ENCODE measurements around the gene DGKG. TPM values are rescaled to one million over a fixed set of nuclear protein-coding genes. Genes with fewer than 3 reads are reported as not detected.

DGKG gene
- total RNA-seq, 1 experiment from 2014 or later: 15.0 TPM

- no peak for DNase-seq (ENCODE audit: low read depth)
- in situ Hi-C loops (cut with HindIII; ENCODE audit: low pct_unique_long_range_greater_than_20kb, low sequenced_read_pairs): no loop called here
Measured at GRCh38 chr3:186287711-186288110, 74.3 kb downstream of the DGKG start.

- DNase-seq (ENCODE audit: low read depth): no peak
- in situ Hi-C loops (cut with HindIII; ENCODE audit: low pct_unique_long_range_greater_than_20kb, low sequenced_read_pairs): no loop called here
Measured at GRCh38 chr3:186286114-186286513, 75.9 kb downstream of the DGKG start.

DNA sequence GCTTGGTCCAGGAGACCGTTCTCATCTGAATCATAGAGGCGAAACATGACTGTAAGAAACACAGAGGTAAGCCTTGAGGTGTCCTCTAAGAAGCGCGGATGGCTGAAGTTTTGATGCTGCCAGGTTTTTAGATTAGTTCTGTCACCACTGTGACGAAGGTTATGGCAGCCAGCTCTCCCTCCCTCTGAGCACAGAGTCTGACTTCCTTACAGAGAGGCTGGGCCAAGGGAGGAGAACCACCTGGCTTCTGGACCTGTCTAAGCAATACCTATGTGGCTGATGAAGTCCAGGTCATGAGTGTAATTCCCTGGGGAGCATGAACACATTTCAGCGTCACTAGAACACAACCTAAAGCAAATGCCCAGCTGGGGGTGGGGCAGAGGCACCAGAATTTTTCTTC lies 77.4 kb downstream of the DGKG start:
- in situ Hi-C loops (cut with HindIII; ENCODE audit: low pct_unique_long_range_greater_than_20kb, low sequenced_read_pairs): no loop called here
- no peak for DNase-seq (ENCODE audit: low read depth)

DNA sequence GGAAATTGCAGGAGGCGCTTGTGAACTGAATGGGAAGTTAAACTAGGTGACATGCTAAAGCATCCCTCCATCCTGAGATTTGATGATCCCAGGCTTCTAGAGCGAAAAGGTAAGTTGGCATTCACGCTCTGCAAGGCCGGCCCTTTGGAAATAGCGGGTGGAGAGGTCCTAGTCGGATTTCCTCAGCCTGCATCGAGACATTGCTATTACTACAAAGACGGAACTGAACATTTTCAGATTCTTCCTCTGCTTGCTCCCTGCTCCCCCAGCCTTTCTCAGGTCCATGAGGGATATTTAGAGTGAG lies 77.7 kb downstream of the DGKG start:
- in situ Hi-C loops (cut with HindIII; ENCODE audit: low pct_unique_long_range_greater_than_20kb, low sequenced_read_pairs): no loop called here
- DNase-seq (ENCODE audit: low read depth): no peak

DNA sequence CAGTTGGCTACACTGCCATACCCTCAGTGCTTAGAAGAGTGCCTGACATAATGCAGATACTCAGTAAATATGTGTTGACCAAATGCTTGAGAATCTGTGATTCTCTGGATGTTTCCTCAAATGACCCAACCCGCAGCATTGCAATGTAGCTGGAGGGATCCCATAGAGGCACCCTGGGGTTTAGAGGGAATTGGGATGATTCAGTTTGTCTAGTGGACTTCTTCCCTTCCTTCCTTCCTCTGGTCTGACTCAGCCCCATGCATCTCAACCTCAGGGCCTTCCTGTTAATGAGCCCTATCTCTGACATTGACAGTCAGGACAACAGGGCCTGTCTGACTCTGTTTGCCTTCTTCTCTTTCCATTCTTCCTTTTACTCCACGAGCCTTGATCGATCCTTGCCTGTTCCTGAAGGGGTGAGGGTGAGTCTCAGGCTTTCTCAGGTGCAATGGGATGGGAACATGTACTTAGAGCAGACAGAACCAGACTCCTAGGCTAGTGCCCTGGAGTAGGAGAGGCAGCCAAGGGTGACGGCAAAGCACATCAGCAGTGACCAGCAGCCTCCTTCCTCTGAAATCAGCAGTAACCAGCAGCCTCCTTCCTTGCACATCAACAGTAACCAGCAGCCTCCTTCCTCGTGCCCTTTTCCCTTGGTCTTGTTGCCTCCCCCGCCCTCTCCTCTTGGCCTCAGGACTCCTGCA lies 78.2 kb downstream of the DGKG start:
- no peak for DNase-seq (ENCODE audit: low read depth)
- in situ Hi-C loops (cut with HindIII; ENCODE audit: low pct_unique_long_range_greater_than_20kb, low sequenced_read_pairs): no loop called here

GRCh38 chr3:186283096-186283495 lies 78.9 kb downstream of the DGKG start:
- in situ Hi-C loops (cut with HindIII; ENCODE audit: low pct_unique_long_range_greater_than_20kb, low sequenced_read_pairs): no loop called here
- no peak for DNase-seq (ENCODE audit: low read depth)

- in situ Hi-C loops (cut with HindIII; ENCODE audit: low pct_unique_long_range_greater_than_20kb, low sequenced_read_pairs): no loop called here
- DNase-seq (ENCODE audit: low read depth): no peak
Measured at GRCh38 chr3:186281176-186281575, 80.9 kb downstream of the DGKG start.

GRCh38 chr3:186280737-186281136 lies 81.3 kb downstream of the DGKG start:
- in situ Hi-C loops (cut with HindIII; ENCODE audit: low pct_unique_long_range_greater_than_20kb, low sequenced_read_pairs): no loop called here
- DNase-seq (ENCODE audit: low read depth): no peak

- in situ Hi-C loops (cut with HindIII; ENCODE audit: low pct_unique_long_range_greater_than_20kb, low sequenced_read_pairs): no loop called here
- DNase-seq (ENCODE audit: low read depth): peak; percentile 69
Measured at GRCh38 chr3:186277268-186277909, 84.6 kb downstream of the DGKG start.

- in situ Hi-C loops (cut with HindIII; ENCODE audit: low pct_unique_long_range_greater_than_20kb, low sequenced_read_pairs): no loop called here
- no peak for DNase-seq (ENCODE audit: low read depth)
Measured at GRCh38 chr3:186275436-186275835, 86.6 kb downstream of the DGKG start.

GRCh38 chr3:186273586-186273985 lies 88.4 kb downstream of the DGKG start:
- in situ Hi-C loops (cut with HindIII; ENCODE audit: low pct_unique_long_range_greater_than_20kb, low sequenced_read_pairs): no loop called here
- no peak for DNase-seq (ENCODE audit: low read depth)

DNA sequence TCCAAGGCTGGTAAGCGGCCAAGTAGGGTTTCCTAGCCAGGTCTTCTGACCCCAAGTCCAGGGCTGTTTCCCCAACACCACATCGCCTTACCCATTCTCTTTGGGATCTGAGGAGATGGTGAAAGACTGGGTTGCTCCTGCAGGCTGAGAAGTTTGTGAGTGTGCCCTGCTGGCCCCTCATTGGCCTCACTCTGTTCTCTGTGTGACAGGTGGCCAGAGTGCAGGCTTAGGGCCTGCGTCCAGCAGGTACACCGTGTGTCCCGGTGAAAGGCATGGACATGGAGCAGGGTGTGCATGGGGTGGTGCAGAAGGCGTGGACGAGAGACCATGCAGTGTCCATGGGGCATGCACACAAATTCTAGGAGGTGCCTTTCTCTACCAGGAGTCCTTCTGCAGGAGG lies 91.3 kb downstream of the DGKG start:
- in situ Hi-C loops (cut with HindIII; ENCODE audit: low pct_unique_long_range_greater_than_20kb, low sequenced_read_pairs): no loop called here
- DNase-seq (ENCODE audit: low read depth): no peak

GRCh38 chr3:186268616-186269448 lies 93.2 kb downstream of the DGKG start:
- in situ Hi-C loops (cut with HindIII; ENCODE audit: low pct_unique_long_range_greater_than_20kb, low sequenced_read_pairs): no loop called here
- no peak for DNase-seq (ENCODE audit: low read depth)

DNA sequence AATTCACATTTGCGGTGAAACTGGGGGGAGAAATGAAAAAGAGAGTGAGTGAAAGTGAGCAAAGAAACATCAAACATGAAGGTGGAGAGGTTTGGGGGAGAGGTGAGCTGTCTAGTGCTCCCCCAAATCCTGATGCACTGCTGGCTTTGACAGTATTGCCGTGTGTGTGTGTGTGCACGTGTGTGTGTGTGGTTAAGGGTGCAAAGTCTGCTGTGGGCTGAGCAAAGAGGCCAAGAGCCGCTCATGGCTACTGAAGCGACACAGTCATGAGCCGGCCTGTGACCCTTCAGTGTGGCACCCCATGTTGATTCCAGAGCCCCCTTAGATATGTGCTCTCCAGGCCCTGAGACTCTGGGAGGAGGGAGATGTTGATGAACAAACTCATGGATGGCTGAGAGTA lies 94.3 kb downstream of the DGKG start:
- in situ Hi-C loops (cut with HindIII; ENCODE audit: low pct_unique_long_range_greater_than_20kb, low sequenced_read_pairs): no loop called here
- DNase-seq (ENCODE audit: low read depth): no peak

- in situ Hi-C loops (cut with HindIII; ENCODE audit: low pct_unique_long_range_greater_than_20kb, low sequenced_read_pairs): no loop called here
- no peak for DNase-seq (ENCODE audit: low read depth)
Measured at GRCh38 chr3:186264608-186265400, 97.2 kb downstream of the DGKG start.

DNA sequence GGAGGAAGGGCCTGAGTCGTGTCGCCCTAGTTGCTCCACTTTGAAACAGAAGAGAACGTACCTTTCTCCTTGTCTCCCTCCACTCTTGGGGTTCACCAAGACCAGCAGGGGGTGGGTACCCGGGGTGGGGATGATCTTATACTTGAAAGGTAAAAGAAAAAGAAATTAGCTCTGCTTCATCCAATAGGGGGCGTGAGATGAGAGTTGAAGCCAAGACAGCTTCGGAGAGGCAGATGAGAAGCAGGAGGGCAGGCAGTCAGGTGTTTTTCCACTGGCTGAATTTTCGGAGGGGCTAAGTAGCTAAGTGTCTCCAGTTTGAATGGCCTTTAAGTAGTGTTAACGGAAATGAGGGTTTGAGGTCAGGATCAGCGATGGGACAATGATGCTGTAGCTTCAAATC lies 100.4 kb downstream of the DGKG start:
- in situ Hi-C loops (cut with HindIII; ENCODE audit: low pct_unique_long_range_greater_than_20kb, low sequenced_read_pairs): no loop called here
- DNase-seq (ENCODE audit: low read depth): no peak

DNA sequence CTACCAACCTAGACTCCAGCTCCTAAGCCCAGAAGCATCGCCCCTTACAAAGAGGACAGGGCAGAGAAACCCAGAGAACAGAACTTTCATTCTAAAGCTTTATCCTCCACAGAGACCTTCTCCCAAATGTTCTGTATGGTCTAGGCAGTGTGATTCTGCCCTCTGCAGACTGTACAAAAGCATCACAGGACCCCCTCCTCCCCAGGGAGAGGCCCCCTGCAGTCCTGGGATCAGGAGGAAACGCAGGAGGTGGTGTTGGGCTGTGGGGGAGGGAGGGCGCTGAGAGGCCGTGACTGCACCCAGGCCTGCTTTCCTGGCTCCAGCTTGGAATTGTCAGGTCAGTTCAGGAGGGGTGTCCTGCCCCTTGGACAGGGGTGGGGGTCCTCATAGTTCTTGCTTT lies 101.3 kb downstream of the DGKG start:
- DNase-seq (ENCODE audit: low read depth): no peak
- in situ Hi-C loops (cut with HindIII; ENCODE audit: low pct_unique_long_range_greater_than_20kb, low sequenced_read_pairs): no loop called here

GRCh38 chr3:186259612-186260383 lies 102.2 kb downstream of the DGKG start:
- in situ Hi-C loops (cut with HindIII; ENCODE audit: low pct_unique_long_range_greater_than_20kb, low sequenced_read_pairs): no loop called here
- peak; percentile 81 for DNase-seq (ENCODE audit: low read depth)

Measured in Caki2 (cell line).